IMR-90 (cell line): ENCODE results near the gene FAM124B. TPM values are rescaled to one million over a fixed set of nuclear protein-coding genes. Genes with fewer than 3 reads are reported as not detected.

Source experiments
- ATAC-seq: fragments of 200-7000 bp; cut with Tn5 transposase; 2 replicates; pipeline ENCODE4 v1.9.1; 2020; ENCODE audit warnings: low read depth, mild to moderate bottlenecking, moderate library complexity
- BruUV-seq: library from RNA; stranded (reverse); fragments of 400-500 nt; replicated peaks from 2 replicates; lab custom pipeline; 2021; lab: Mats Ljungman, UMichigan
- CTCF ChIA-PET: fragments of 300-600 bp; formaldehyde crosslinking; extraction: SDS; loops from one replicate; lab custom pipeline; 2021; ENCODE audit warnings: antibody characterized with exemption; lab: Yijun Ruan, JAX
- POLR2A ChIA-PET: fragments of 300-600 bp; sonication (Branson Sonifier 250); formaldehyde crosslinking; loops from one replicate; lab custom pipeline; 2022; ENCODE audit warnings: antibody characterized with exemption; ENCODE audit not compliant: unreplicated experiment; lab: Charles Lee
- DNase-seq: peaks from one replicate; pipeline ENCODE4 v3.0.0; 2013
- H2AFZ ChIP-seq: replicated peaks from 2 replicates; pipeline ENCODE3; 2013; ENCODE audit warnings: low read length, mild to moderate bottlenecking; ENCODE audit not compliant: poor library complexity
- H2AK5ac ChIP-seq: 2 replicates; pipeline ENCODE4 v1.6.1; 2013; ENCODE audit warnings: low read depth, low read length, inconsistent platforms
- H2AK9ac ChIP-seq: replicated peaks from 2 replicates; pipeline ENCODE3; 2013; ENCODE audit warnings: mild to moderate bottlenecking, low read depth, low read length, moderate library complexity; ENCODE audit not compliant: poor library complexity
- H2BK120ac ChIP-seq: 2 replicates; pipeline ENCODE4 v1.6.1; 2013; ENCODE audit warnings: low read depth, low read length, inconsistent platforms
- H2BK15ac ChIP-seq: 3 replicates; pipeline ENCODE4 v1.6.1; 2013; ENCODE audit warnings: low read depth, low read length, inconsistent platforms
- H2BK20ac ChIP-seq: 2 replicates; pipeline ENCODE4 v1.6.1; 2013; ENCODE audit warnings: low read depth, mild to moderate bottlenecking, inconsistent platforms, low read length, moderate library complexity
- H2BK5ac ChIP-seq: 2 replicates; pipeline ENCODE4 v1.6.1; 2013; ENCODE audit warnings: mild to moderate bottlenecking, low read depth, low read length, inconsistent platforms; ENCODE audit not compliant: poor library complexity, severe bottlenecking
- H3K14ac ChIP-seq: replicated peaks from 2 replicates; pipeline ENCODE4 v1.6.1; 2013; ENCODE audit warnings: low read depth, low read length, inconsistent platforms
- H3K18ac ChIP-seq: 2 replicates; pipeline ENCODE4 v1.6.1; 2013; ENCODE audit warnings: low read depth, low read length, control low read depth
- H3K23ac ChIP-seq: 2 replicates; pipeline ENCODE4 v1.6.1; 2013; ENCODE audit warnings: low read depth, low read length, inconsistent platforms
- H3K27ac ChIP-seq: 2 replicates; pipeline ENCODE4 v1.5.1; 2013; ENCODE audit warnings: mild to moderate bottlenecking, control low read depth, low read length; ENCODE audit not compliant: insufficient read depth
- H3K27me3 ChIP-seq: 2 replicates; pipeline ENCODE4 v1.6.1; 2013; ENCODE audit warnings: low read length; ENCODE audit not compliant: control insufficient read depth, insufficient read depth
- H3K36me3 ChIP-seq: 2 replicates; pipeline ENCODE4 v1.6.1; 2013; ENCODE audit warnings: low read length, mixed read lengths; ENCODE audit not compliant: control insufficient read depth, insufficient read depth
- H3K4ac ChIP-seq: 2 replicates; pipeline ENCODE4 v1.6.1; 2013; ENCODE audit warnings: low read depth, low read length, inconsistent platforms
- H3K4me1 ChIP-seq: 2 replicates; pipeline ENCODE4 v1.6.1; 2013; ENCODE audit warnings: low read length, mixed read lengths; ENCODE audit not compliant: control insufficient read depth, insufficient read depth
- H3K4me2 ChIP-seq: 2 replicates; pipeline ENCODE4 v1.6.1; 2013; ENCODE audit warnings: low read depth, mild to moderate bottlenecking, control low read depth, low read length, moderate library complexity
- H3K4me3 ChIP-seq: 2 replicates; pipeline ENCODE4 v1.5.1; 2013; ENCODE audit warnings: low read depth, mild to moderate bottlenecking, control low read depth, low read length, moderate library complexity; ENCODE audit not compliant: insufficient read depth
- H3K56ac ChIP-seq: 2 replicates; pipeline ENCODE4 v1.6.1; 2013; ENCODE audit warnings: low read length, inconsistent platforms; ENCODE audit not compliant: insufficient read depth; ENCODE audit errors: extremely low read depth
- H3K79me1 ChIP-seq, 2 experiments: 2 replicates each; pipeline ENCODE4 v1.6.1; 2013; ENCODE audit warnings: low read length in 2 of 2, inconsistent platforms in 1 of 2, low read depth in 1 of 2
- H3K9ac ChIP-seq: 2 replicates; pipeline ENCODE4 v1.6.1; 2013; ENCODE audit warnings: low read depth, low read length, control low read depth
- H3K9me1 ChIP-seq: 2 replicates; pipeline ENCODE4 v1.6.1; 2013; ENCODE audit warnings: low read length, inconsistent platforms; ENCODE audit not compliant: insufficient read depth
- H3K9me3 ChIP-seq: 2 replicates; pipeline ENCODE4 v1.6.1; 2013; ENCODE audit warnings: low read length; ENCODE audit not compliant: control insufficient read depth, insufficient read depth
- H4K20me1 ChIP-seq: 2 replicates; pipeline ENCODE4 v1.6.1; 2013; ENCODE audit warnings: low read length, inconsistent platforms; ENCODE audit not compliant: insufficient read depth
- H4K5ac ChIP-seq: 2 replicates; pipeline ENCODE4 v1.6.1; 2013; ENCODE audit warnings: mild to moderate bottlenecking, low read depth, low read length, control low read depth
- H4K8ac ChIP-seq, 2 experiments: 2 replicates each; pipeline ENCODE4 v1.6.1; 2013; ENCODE audit warnings: low read depth in 2 of 2, low read length in 2 of 2, control low read depth in 1 of 2, inconsistent platforms in 1 of 2
- H4K91ac ChIP-seq: 2 replicates; pipeline ENCODE4 v1.6.1; 2013; ENCODE audit warnings: low read depth, low read length, inconsistent platforms; ENCODE audit not compliant: insufficient read depth
- BHLHE40 ChIP-seq: fragments of 150-350 bp; IDR thresholded peaks from 2 replicates; pipeline ENCODE4 v1.6.1; 2016; ENCODE audit warnings: mild to moderate bottlenecking, low read depth, low read length
- CHD1 ChIP-seq: IDR thresholded peaks from 2 replicates; pipeline ENCODE4 v1.6.1; 2012; ENCODE audit warnings: low read depth, low read length, improper control_type of control experiment
- FOS ChIP-seq: fragments of 150-350 bp; IDR thresholded peaks from 2 replicates; pipeline ENCODE4 v1.6.1; 2016; ENCODE audit warnings: low read depth, low read length
- MAFK ChIP-seq: IDR thresholded peaks from 2 replicates; pipeline ENCODE4 v1.6.1; 2012; ENCODE audit warnings: low read depth, low read length, improper control_type of control experiment
- MAZ ChIP-seq: IDR thresholded peaks from 2 replicates; pipeline ENCODE4 v1.6.1; 2012; ENCODE audit warnings: low read depth, mild to moderate bottlenecking, low read length, improper control_type of control experiment, moderate library complexity, borderline replicate concordance
- MXI1 ChIP-seq: IDR thresholded peaks from 2 replicates; pipeline ENCODE4 v1.6.1; 2012; ENCODE audit warnings: low read depth, mild to moderate bottlenecking, low read length, moderate library complexity, borderline replicate concordance
- NFE2L2 ChIP-seq: fragments of 150-350 bp; IDR thresholded peaks from 2 replicates; pipeline ENCODE4 v1.6.1; 2016; ENCODE audit warnings: low read depth, mild to moderate bottlenecking, low read length
- POLR2A ChIP-seq: IDR thresholded peaks from 2 replicates; pipeline ENCODE4 v1.6.1; 2012; ENCODE audit warnings: mild to moderate bottlenecking, low read depth, low read length
- RAD21 ChIP-seq: IDR thresholded peaks from 2 replicates; pipeline ENCODE4 v1.6.1; 2012; ENCODE audit warnings: low read length, improper control_type of control experiment
- RCOR1 ChIP-seq: IDR thresholded peaks from 2 replicates; pipeline ENCODE4 v1.6.1; 2012; ENCODE audit warnings: mild to moderate bottlenecking, low read length, improper control_type of control experiment; ENCODE audit not compliant: insufficient replicate concordance
- RFX5 ChIP-seq: IDR thresholded peaks from 2 replicates; pipeline ENCODE4 v1.8.0; 2012; ENCODE audit warnings: low read depth, mild to moderate bottlenecking, low read length, moderate library complexity
- SMC3 ChIP-seq: fragments of 150-350 bp; IDR thresholded peaks from 2 replicates; pipeline ENCODE4 v1.6.1; 2016; ENCODE audit warnings: low read depth, mild to moderate bottlenecking, antibody characterized with exemption, low read length, moderate library complexity
- WGBS, 2 experiments: methylation state at CpG; one replicate each; pipeline versions ENCODE4 v1.1.5 to v1.1.7; 2013; ENCODE audit warnings: missing lambda C conversion rate in 2 of 2; ENCODE audit not compliant: insufficient read length in 1 of 2; ENCODE audit errors: extremely low coverage in 2 of 2; 5-methylcytosine and 5-hydroxymethylcytosine counted together
- dilution Hi-C: fragments of 300-500 bp; cut with HindIII; formaldehyde crosslinking; loops from one replicate; pipeline ENCODE4 v1.14.3; 2018; ENCODE audit warnings: low sequenced_read_pairs; ENCODE audit not compliant: unreplicated experiment
- in situ Hi-C: fragments of 300-500 bp; cut with MboI; formaldehyde crosslinking; loops from 3 replicates; pipeline ENCODE4 v1.14.3; 2019; ENCODE audit warnings: low sequenced_read_pairs, inconsistent platforms, mixed read lengths
- intact Hi-C: fragments of 100-400 bp; cut with micrococcal nuclease; formaldehyde crosslinking; loops from 2 replicates; pipeline ENCODE4 v1.10.0; 2022
- polyA plus RNA-seq, 3 experiments: library from polyadenylated mRNA; depleted of rRNA; stranded (reverse); fragments of >200 nt; gene quantifications; 2 replicates each; pipeline ENCODE4 v1.2.3, GENCODE V29; 2012; ENCODE audit warnings: low replicate concordance in 1 of 3
- total RNA-seq: library from RNA; depleted of rRNA; stranded (reverse); fragments of >200 nt; gene quantifications from 2 replicates; pipeline ENCODE4 v1.2.3, GENCODE V29; 2012
- TF ChIP-seq, protein P1 (sequence below): fragments of 150-350 bp; IDR thresholded peaks from 2 replicates; pipeline ENCODE4 v1.6.1; 2017; ENCODE audit warnings: mild to moderate bottlenecking, antibody characterized with exemption, low read length, low read depth
- TF ChIP-seq, protein P2 (sequence below): conservative IDR thresholded peaks from 2 replicates; pipeline ENCODE4 v1.5.1; 2012; ENCODE audit warnings: mild to moderate bottlenecking, low read depth, low read length, improper control_type of control experiment
- TF ChIP-seq, protein P3 (sequence below): fragments of 150-350 bp; IDR thresholded peaks from 2 replicates; pipeline ENCODE4 v1.6.1; 2016; ENCODE audit warnings: low read depth, mild to moderate bottlenecking, low read length, moderate library complexity, borderline replicate concordance

FAM124B gene
- total and polyA plus RNA-seq, 2 of the 4 experiments (the other 2 are of a cell fraction), result not detected

DNA sequence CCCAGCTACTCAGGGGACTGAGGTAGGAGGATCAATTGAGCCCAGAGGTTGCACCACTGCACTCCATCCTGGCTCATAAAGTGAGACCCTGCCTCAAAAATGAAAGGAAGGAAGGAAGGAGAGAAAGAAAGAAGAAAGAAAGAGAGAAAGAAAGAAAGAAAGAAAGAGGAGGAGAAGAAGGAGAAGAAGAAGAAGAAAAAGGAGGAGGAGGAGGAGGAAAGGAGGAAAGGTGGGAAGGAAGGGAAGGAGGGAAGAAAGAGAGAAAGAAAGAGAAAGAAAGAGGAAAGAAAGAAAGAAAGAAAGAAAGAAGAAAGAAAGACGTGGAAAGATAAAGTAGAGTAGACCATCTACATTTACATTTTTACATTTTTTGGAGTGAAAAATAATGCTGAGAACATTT, 39.8 kb downstream of the FAM124B start:
- Histone ChIP-seq H3K4me3 (no peak overlapping the region), H2AFZ (no peak overlapping the region), H2AK9ac (no peak overlapping the region), H4K91ac (no peak overlapping the region), H3K9ac (no peak overlapping the region), H3K4me1 (no peaks in the 10 kb centered on the region), H3K56ac (no peak overlapping the region), H4K20me1 (no peaks in the 10 kb centered on the region), H3K14ac (no peak overlapping the region), H3K9me1 (no peaks in the 10 kb centered on the region), H3K9me3 (no peaks in the 10 kb centered on the region), H3K36me3 (no peaks in the 10 kb centered on the region), H4K8ac (no peak overlapping the region), H4K5ac (no peak overlapping the region), H3K27me3 (peaks cover 7% of the 10 kb centered on the region; the same call in 1 of the 2 replicates), H3K27ac (no peak overlapping the region), H2AK5ac (no peak overlapping the region), H3K23ac (no peak overlapping the region), H3K79me1 (no peaks in the 10 kb centered on the region), H2BK120ac (no peak overlapping the region), H2BK5ac (no peak overlapping the region), H3K4ac (no peak overlapping the region), H3K4me2 (no peak overlapping the region), H2BK20ac (no peak overlapping the region), H2BK15ac (no peak overlapping the region), H3K18ac (no peak overlapping the region)
- no TSS peak for BruUV-seq
- DNase-seq (no peak), ATAC-seq (no peak)
- TF ChIP-seq FOS (no peak), RAD21 (no peak), RFX5 (no peak), MXI1 (no peak), CHD1 (no peak), BHLHE40 (no peak), MAFK (no peak), RCOR1 (no peak), POLR2A (no peak), MAZ (no peak), SMC3 (no peak), NFE2L2 (no peak)
- TF ChIP-seq, protein P1, sequence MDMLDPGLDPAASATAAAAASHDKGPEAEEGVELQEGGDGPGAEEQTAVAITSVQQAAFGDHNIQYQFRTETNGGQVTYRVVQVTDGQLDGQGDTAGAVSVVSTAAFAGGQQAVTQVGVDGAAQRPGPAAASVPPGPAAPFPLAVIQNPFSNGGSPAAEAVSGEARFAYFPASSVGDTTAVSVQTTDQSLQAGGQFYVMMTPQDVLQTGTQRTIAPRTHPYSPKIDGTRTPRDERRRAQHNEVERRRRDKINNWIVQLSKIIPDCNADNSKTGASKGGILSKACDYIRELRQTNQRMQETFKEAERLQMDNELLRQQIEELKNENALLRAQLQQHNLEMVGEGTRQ, result no peak
- TF ChIP-seq, protein P2, sequence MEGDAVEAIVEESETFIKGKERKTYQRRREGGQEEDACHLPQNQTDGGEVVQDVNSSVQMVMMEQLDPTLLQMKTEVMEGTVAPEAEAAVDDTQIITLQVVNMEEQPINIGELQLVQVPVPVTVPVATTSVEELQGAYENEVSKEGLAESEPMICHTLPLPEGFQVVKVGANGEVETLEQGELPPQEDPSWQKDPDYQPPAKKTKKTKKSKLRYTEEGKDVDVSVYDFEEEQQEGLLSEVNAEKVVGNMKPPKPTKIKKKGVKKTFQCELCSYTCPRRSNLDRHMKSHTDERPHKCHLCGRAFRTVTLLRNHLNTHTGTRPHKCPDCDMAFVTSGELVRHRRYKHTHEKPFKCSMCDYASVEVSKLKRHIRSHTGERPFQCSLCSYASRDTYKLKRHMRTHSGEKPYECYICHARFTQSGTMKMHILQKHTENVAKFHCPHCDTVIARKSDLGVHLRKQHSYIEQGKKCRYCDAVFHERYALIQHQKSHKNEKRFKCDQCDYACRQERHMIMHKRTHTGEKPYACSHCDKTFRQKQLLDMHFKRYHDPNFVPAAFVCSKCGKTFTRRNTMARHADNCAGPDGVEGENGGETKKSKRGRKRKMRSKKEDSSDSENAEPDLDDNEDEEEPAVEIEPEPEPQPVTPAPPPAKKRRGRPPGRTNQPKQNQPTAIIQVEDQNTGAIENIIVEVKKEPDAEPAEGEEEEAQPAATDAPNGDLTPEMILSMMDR, result no peak
- TF ChIP-seq, protein P3, sequence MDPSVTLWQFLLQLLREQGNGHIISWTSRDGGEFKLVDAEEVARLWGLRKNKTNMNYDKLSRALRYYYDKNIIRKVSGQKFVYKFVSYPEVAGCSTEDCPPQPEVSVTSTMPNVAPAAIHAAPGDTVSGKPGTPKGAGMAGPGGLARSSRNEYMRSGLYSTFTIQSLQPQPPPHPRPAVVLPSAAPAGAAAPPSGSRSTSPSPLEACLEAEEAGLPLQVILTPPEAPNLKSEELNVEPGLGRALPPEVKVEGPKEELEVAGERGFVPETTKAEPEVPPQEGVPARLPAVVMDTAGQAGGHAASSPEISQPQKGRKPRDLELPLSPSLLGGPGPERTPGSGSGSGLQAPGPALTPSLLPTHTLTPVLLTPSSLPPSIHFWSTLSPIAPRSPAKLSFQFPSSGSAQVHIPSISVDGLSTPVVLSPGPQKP, result no peak
- ChIA-PET CTCF (interaction anchor here (0.6 kb wide), 1 partner anchor 398 kb away, joined by 3 read pairs; no protein-coding TSS in a partner anchor), POLR2A (no interaction called here)
- no CpG with 5 or more reads among the region's 1 CpG for WGBS, 2 experiments
- dilution Hi-C loops (no loop called here), intact Hi-C loops (no loop called here), in situ Hi-C loops (loop anchor here (25.0 kb wide), 2 partner anchors 650 to 1275 kb away; no protein-coding TSS in a partner anchor)
